Kidney epithelial cell (primary cell): ENCODE measurements around the gene PCDHB13. TPM values are rescaled to one million over a fixed set of nuclear protein-coding genes. Genes with fewer than 3 reads are reported as not detected.

Experiments used
- DNase-seq: peaks from one replicate; pipeline ENCODE4 v3.0.0-alpha.2; 2010; ENCODE audit warnings: low read depth
- H3K27me3 ChIP-seq: 2 replicates; pipeline ENCODE4 v1.6.0; 2011; ENCODE audit warnings: low read length; ENCODE audit not compliant: control insufficient read depth, insufficient read depth
- H3K36me3 ChIP-seq: 2 replicates; pipeline ENCODE4 v1.5.1; 2011; ENCODE audit warnings: low read length; ENCODE audit not compliant: control insufficient read depth, insufficient read depth
- H3K4me3 ChIP-seq: 2 replicates; pipeline ENCODE4 v1.5.1; 2011; ENCODE audit warnings: low read depth, mild to moderate bottlenecking, control low read depth, low read length
- total RNA-seq: library from RNA; depleted of rRNA; stranded (reverse); fragments of >200 nt; gene quantifications from 2 replicates; pipeline ENCODE4 v1.2.3, GENCODE V29; 2015
- TF ChIP-seq, protein P1 (sequence below): IDR thresholded peaks from 2 replicates; pipeline ENCODE4 v1.5.1; 2011; ENCODE audit warnings: mild to moderate bottlenecking, moderate library complexity, low read length, control low read depth, inconsistent platforms; ENCODE audit not compliant: insufficient read depth, poor library complexity, severe bottlenecking

Gene PCDHB13
- total RNA-seq, 1 donor from 2014 or later, result 1.9 TPM

DNA sequence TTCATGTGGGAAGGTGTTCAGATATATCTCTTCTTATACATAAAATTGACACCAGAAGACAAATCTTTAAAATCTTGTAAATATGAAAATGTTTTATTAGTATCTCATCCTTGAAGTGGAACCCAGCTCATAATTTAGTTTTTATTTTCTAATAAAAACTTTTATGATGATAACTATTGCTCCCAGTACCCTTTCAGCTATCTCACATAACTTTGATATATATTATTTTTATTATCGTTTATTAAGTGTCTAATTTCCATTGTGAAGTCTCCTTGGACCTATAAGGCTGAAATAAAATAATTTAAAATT is 47.5 kb downstream of the PCDHB13 start:
- Histone ChIP-seq H3K27me3 (no peaks in the 10 kb centered on the region), H3K36me3 (no peaks in the 10 kb centered on the region), H3K4me3 (no peak overlapping the region)
- no peak for DNase-seq
- TF ChIP-seq, protein P1, sequence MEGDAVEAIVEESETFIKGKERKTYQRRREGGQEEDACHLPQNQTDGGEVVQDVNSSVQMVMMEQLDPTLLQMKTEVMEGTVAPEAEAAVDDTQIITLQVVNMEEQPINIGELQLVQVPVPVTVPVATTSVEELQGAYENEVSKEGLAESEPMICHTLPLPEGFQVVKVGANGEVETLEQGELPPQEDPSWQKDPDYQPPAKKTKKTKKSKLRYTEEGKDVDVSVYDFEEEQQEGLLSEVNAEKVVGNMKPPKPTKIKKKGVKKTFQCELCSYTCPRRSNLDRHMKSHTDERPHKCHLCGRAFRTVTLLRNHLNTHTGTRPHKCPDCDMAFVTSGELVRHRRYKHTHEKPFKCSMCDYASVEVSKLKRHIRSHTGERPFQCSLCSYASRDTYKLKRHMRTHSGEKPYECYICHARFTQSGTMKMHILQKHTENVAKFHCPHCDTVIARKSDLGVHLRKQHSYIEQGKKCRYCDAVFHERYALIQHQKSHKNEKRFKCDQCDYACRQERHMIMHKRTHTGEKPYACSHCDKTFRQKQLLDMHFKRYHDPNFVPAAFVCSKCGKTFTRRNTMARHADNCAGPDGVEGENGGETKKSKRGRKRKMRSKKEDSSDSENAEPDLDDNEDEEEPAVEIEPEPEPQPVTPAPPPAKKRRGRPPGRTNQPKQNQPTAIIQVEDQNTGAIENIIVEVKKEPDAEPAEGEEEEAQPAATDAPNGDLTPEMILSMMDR, result no peak

Other genes starting within 250 kb of the PCDHB13 start
- 0.48 and 0.92 TPM in 2 replicates for gene PCDHAC2, start 247.4 kb upstream of the PCDHB13 start, total RNA-seq
- under 0.01 TPM in 1 of 2 replicates, not detected in the other for gene PCDHB1, start 162.5 kb upstream of the PCDHB13 start, total RNA-seq
- 5.7 and 5.8 TPM in 2 replicates for gene PCDHB2, start 119.3 kb upstream of the PCDHB13 start, total RNA-seq
- gene PCDHB3, start 113.4 kb upstream of the PCDHB13 start, total RNA-seq, result 1.9 and 2.7 TPM in 2 replicates
- gene PCDHB4, start 92.1 kb upstream of the PCDHB13 start, total RNA-seq, result 0.42 and 0.48 TPM in 2 replicates
- gene PCDHB5, start 78.7 kb upstream of the PCDHB13 start, total RNA-seq, result 3.1 and 6.7 TPM in 2 replicates
- gene PCDHB6, start 63.9 kb upstream of the PCDHB13 start, total RNA-seq, result 0.67 and 0.68 TPM in 2 replicates
- gene PCDHB7, start 41.3 kb upstream of the PCDHB13 start, total RNA-seq, result 0.96 and 1.5 TPM in 2 replicates
- gene PCDHB8, start 36.1 kb upstream of the PCDHB13 start, total RNA-seq, result 0.34 and 0.84 TPM in 2 replicates
- 0.92 and 1.4 TPM in 2 replicates for gene PCDHB16, start 31.5 kb upstream of the PCDHB13 start, total RNA-seq
- 0.71 and 0.82 TPM in 2 replicates for gene PCDHB9, start 26.8 kb upstream of the PCDHB13 start, total RNA-seq
- gene PCDHB10, start 21.6 kb upstream of the PCDHB13 start, total RNA-seq, result 1.6 and 3.4 TPM in 2 replicates
- gene PCDHB11, start 14.3 kb upstream of the PCDHB13 start, total RNA-seq, result 1.8 and 3.1 TPM in 2 replicates
- 1.2 and 1.6 TPM in 2 replicates for gene PCDHB12, start 5.2 kb upstream of the PCDHB13 start, total RNA-seq
- gene PCDHB14, start 9.4 kb downstream of the PCDHB13 start, total RNA-seq, result 1.5 and 2.9 TPM in 2 replicates
- 2.3 and 3.0 TPM in 2 replicates for gene PCDHB15, start 31.5 kb downstream of the PCDHB13 start, total RNA-seq
- gene SLC25A2, start 90.1 kb downstream of the PCDHB13 start, total RNA-seq, result not detected in 2 replicates
- 72.6 and 78.0 TPM in 2 replicates for gene TAF7, start 106.9 kb downstream of the PCDHB13 start, total RNA-seq
- gene PCDHGA1, start 116.6 kb downstream of the PCDHB13 start, total RNA-seq, result 0.67 and 0.68 TPM in 2 replicates
- gene PCDHGA2, start 124.8 kb downstream of the PCDHB13 start, total RNA-seq, result 2.8 and 2.9 TPM in 2 replicates
- gene PCDHGA3, start 129.9 kb downstream of the PCDHB13 start, total RNA-seq, result 2.4 and 2.6 TPM in 2 replicates
- gene PCDHGB1, start 136.2 kb downstream of the PCDHB13 start, total RNA-seq, result 1.6 and 1.7 TPM in 2 replicates
- gene PCDHGA4, start 141.1 kb downstream of the PCDHB13 start, total RNA-seq, result 3.5 and 3.6 TPM in 2 replicates
- 1.2 and 1.9 TPM in 2 replicates for gene PCDHGB2, start 146.1 kb downstream of the PCDHB13 start, total RNA-seq
- gene PCDHGA5, start 150.2 kb downstream of the PCDHB13 start, total RNA-seq, result 0.58 and 1.5 TPM in 2 replicates
- 1.3 and 3.6 TPM in 2 replicates for gene PCDHGB3, start 156.3 kb downstream of the PCDHB13 start, total RNA-seq
- gene PCDHGA6, start 160.0 kb downstream of the PCDHB13 start, total RNA-seq, result 1.7 and 3.1 TPM in 2 replicates
- gene PCDHGA7, start 168.8 kb downstream of the PCDHB13 start, total RNA-seq, result 2.2 and 3.1 TPM in 2 replicates
- 6.4 and 9.2 TPM in 2 replicates for gene PCDHGB4, start 173.8 kb downstream of the PCDHB13 start, total RNA-seq
- 0.96 and 1.0 TPM in 2 replicates for gene PCDHGA8, start 178.7 kb downstream of the PCDHB13 start, total RNA-seq
- 18.6 and 19.3 TPM in 2 replicates for gene PCDHGB5, start 184.0 kb downstream of the PCDHB13 start, total RNA-seq
- gene PCDHGA9, start 188.9 kb downstream of the PCDHB13 start, total RNA-seq, result 3.6 and 5.2 TPM in 2 replicates
- gene PCDHGB6, start 194.1 kb downstream of the PCDHB13 start, total RNA-seq, result 3.4 and 3.6 TPM in 2 replicates
- 5.5 and 6.0 TPM in 2 replicates for gene PCDHGA10, start 199.1 kb downstream of the PCDHB13 start, total RNA-seq
- 14.0 and 14.1 TPM in 2 replicates for gene PCDHGB7, start 203.8 kb downstream of the PCDHB13 start, total RNA-seq
- 6.7 and 7.4 TPM in 2 replicates for gene PCDHGA11, start 207.1 kb downstream of the PCDHB13 start, total RNA-seq
- gene PCDHGA12, start 216.6 kb downstream of the PCDHB13 start, total RNA-seq, result 2.1 and 3.6 TPM in 2 replicates